Panc1 (cell line): ENCODE measurements around the gene ANKH.

Source experiments
- POLR2AphosphoS5 ChIP-seq: IDR thresholded peaks from 2 replicates; pipeline ENCODE4 v1.6.1; 2012; ENCODE audit warnings: mild to moderate bottlenecking, low read depth, low read length, moderate library complexity
- SIN3A ChIP-seq: IDR thresholded peaks from 2 replicates; pipeline ENCODE4 v1.6.1; 2012; ENCODE audit warnings: low read depth, mild to moderate bottlenecking, low read length, moderate library complexity, borderline replicate concordance; ENCODE audit not compliant: insufficient read depth
- TCF7L2 ChIP-seq: IDR thresholded peaks from 2 replicates; pipeline ENCODE4 v1.6.1; 2011; ENCODE audit warnings: mild to moderate bottlenecking, low read depth, low read length, inconsistent platforms
- TF ChIP-seq, protein P1 (sequence below): fragments of 450-650 bp; IDR thresholded peaks from 2 replicates; pipeline ENCODE4 v1.5.1; 2017; ENCODE audit warnings: mild to moderate bottlenecking

DNA sequence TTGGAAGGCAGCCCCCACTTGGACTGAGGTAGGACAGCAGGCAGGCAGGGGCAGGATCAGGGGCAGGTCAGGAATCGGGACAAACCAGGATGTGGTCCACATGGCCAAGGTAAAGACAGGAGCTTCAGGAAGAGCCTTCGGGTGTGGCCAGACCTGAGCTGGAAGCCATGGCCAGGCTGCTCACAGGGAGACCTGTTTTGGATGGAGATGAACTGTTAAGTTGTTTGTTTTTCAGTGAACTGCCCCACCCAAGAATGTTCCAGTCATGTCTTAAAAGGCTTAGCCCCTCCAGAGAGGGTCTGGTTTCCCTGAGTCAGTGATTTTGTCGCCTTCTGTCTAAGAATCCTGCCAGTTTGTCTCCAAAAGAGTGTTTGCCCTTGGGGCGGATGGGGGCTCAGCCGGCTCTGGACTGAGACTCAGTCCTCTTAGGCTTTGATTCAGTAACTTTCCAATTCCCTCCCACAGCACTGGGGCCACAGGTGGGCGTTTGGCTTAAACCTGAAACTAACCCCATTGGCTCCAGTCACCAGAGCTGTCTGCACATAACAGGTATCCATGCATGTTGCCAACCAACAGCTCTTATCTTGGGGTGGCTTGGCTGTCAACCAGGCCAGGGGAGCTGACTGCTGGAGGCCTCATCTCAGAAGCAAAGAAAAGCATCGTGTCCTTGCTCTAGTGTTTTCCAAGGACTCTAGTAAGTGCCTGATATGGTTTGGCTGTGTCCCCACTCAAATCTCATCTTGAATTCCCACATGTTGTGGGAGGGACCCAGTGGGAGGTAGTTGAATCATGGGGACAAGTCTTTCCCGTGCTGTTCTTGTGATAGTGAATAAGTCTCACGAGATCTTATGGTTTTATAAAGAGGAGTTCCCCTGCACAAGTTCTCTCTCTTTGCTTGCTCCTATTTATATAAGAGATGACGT lies 11.3 kb upstream of the ANKH start:
- no peak for TF ChIP-seq SIN3A
- no peak for TF ChIP-seq POLR2AphosphoS5
- TF ChIP-seq, protein P1, sequence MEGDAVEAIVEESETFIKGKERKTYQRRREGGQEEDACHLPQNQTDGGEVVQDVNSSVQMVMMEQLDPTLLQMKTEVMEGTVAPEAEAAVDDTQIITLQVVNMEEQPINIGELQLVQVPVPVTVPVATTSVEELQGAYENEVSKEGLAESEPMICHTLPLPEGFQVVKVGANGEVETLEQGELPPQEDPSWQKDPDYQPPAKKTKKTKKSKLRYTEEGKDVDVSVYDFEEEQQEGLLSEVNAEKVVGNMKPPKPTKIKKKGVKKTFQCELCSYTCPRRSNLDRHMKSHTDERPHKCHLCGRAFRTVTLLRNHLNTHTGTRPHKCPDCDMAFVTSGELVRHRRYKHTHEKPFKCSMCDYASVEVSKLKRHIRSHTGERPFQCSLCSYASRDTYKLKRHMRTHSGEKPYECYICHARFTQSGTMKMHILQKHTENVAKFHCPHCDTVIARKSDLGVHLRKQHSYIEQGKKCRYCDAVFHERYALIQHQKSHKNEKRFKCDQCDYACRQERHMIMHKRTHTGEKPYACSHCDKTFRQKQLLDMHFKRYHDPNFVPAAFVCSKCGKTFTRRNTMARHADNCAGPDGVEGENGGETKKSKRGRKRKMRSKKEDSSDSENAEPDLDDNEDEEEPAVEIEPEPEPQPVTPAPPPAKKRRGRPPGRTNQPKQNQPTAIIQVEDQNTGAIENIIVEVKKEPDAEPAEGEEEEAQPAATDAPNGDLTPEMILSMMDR, result no peak
- no peak for TF ChIP-seq TCF7L2
